HG02840 (cell line): ENCODE measurements around the gene CRTC1.
"Not testable (repeated sequence)": the region's sequence is repeated elsewhere in the genome, so short reads cannot be mapped to it uniquely, and the experiment has no call there.

Source experiments
- ATAC-seq: cut with Tn5 transposase; IDR thresholded peaks from one replicate; pipeline ENCODE4 v1.9.1; 2021; ENCODE audit warnings: mild to moderate bottlenecking, moderate library complexity, moderate number of reproducible peaks; ENCODE audit not compliant: unreplicated experiment, low FRiP score

Gene CRTC1

GRCh38 chr19:18794029-18794313, 110.5 kb downstream of the CRTC1 start:
- no peak for ATAC-seq

GRCh38 chr19:18794692-18795091, 111.2 kb downstream of the CRTC1 start:
- no peak for ATAC-seq

- no peak for ATAC-seq
Measured at GRCh38 chr19:18795540-18795939, 112.1 kb downstream of the CRTC1 start.

GRCh38 chr19:18796239-18796638, 112.8 kb downstream of the CRTC1 start:
- no peak for ATAC-seq

GRCh38 chr19:18798384-18799352, 115.2 kb downstream of the CRTC1 start:
- no peak for ATAC-seq

- no peak for ATAC-seq
Measured at GRCh38 chr19:18799389-18799970, 116.0 kb downstream of the CRTC1 start.

- no peak for ATAC-seq
Measured at GRCh38 chr19:18800079-18800478, 116.6 kb downstream of the CRTC1 start.

GRCh38 chr19:18800636-18801035, 117.2 kb downstream of the CRTC1 start:
- ATAC-seq = no peak

GRCh38 chr19:18802354-18802753, 118.9 kb downstream of the CRTC1 start:
- no peak for ATAC-seq

GRCh38 chr19:18803550-18804138, 120.2 kb downstream of the CRTC1 start:
- ATAC-seq = no peak

GRCh38 chr19:18804139-18804601, 120.7 kb downstream of the CRTC1 start:
- ATAC-seq = no peak

GRCh38 chr19:18804643-18805042, 121.2 kb downstream of the CRTC1 start:
- ATAC-seq = no peak

GRCh38 chr19:18807861-18808331, 124.4 kb downstream of the CRTC1 start:
- ATAC-seq = no peak

- ATAC-seq = no peak
Measured at GRCh38 chr19:18809149-18809868, 125.8 kb downstream of the CRTC1 start.

GRCh38 chr19:18811638-18812037, 128.2 kb downstream of the CRTC1 start:
- not testable (repeated sequence) for ATAC-seq

GRCh38 chr19:18814063-18814462, 130.6 kb downstream of the CRTC1 start:
- no peak for ATAC-seq

GRCh38 chr19:18815673-18816072, 132.2 kb downstream of the CRTC1 start:
- ATAC-seq = no peak

- not testable (repeated sequence) for ATAC-seq
Measured at GRCh38 chr19:18816645-18817044, 133.2 kb downstream of the CRTC1 start.

- no peak for ATAC-seq
Measured at GRCh38 chr19:18817574-18817973, 134.1 kb downstream of the CRTC1 start.

GRCh38 chr19:18828786-18829185, 145.3 kb downstream of the CRTC1 start:
- no peak for ATAC-seq

- no peak for ATAC-seq
Measured at GRCh38 chr19:18830488-18830887, 147.0 kb downstream of the CRTC1 start.
